OCI-LY3 (cell line): ENCODE results near the gene ANKRD33.

Experiments used
- H2AFZ ChIP-seq: fragments of 200-600, 300-600 bp; shearing (Covaris generic); 2 replicates; pipeline ENCODE4 v1.6.0; 2014; ENCODE audit warnings: antibody characterized with exemption, low read depth, low read length
- H3K27ac ChIP-seq: fragments of 200-600, 300-600 bp; sonication (generic); 2 replicates; pipeline ENCODE4 v1.5.1; 2014; ENCODE audit warnings: mild to moderate bottlenecking, low read length, moderate library complexity, mixed read lengths
- H3K27me3 ChIP-seq: fragments of 200-600, 300-600 bp; sonication (generic); 2 replicates; pipeline ENCODE4 v1.6.1; 2014; ENCODE audit warnings: low read depth, low read length, mixed read lengths
- H3K36me3 ChIP-seq: fragments of 200-600, 300-600 bp; sonication (generic); replicated peaks from 2 replicates; pipeline ENCODE3; 2014; ENCODE audit warnings: low read depth, low read length, mixed read lengths
- H3K4me1 ChIP-seq: fragments of 300-600, 200-600 bp; sonication (generic); 2 replicates; pipeline ENCODE4 v1.6.1; 2014; ENCODE audit warnings: low read length, mixed read lengths
- H3K4me2 ChIP-seq: fragments of 200-600, 300-600 bp; sonication (generic); 2 replicates; pipeline ENCODE4 v1.6.1; 2014; ENCODE audit warnings: low read length, mixed read lengths
- H3K4me3 ChIP-seq: fragments of 300-600, 200-600 bp; sonication (generic); 2 replicates; pipeline ENCODE4 v1.5.1; 2014; ENCODE audit warnings: antibody characterized with exemption, mild to moderate bottlenecking, low read length, moderate library complexity
- H3K79me2 ChIP-seq: fragments of 300-600, 200-600 bp; shearing (Covaris generic); 2 replicates; pipeline ENCODE4 v1.6.1; 2014; ENCODE audit warnings: mild to moderate bottlenecking, low read length, mixed read lengths
- H3K9ac ChIP-seq: fragments of 300-600, 200-600 bp; shearing (Covaris generic); 2 replicates; pipeline ENCODE4 v1.6.0; 2014; ENCODE audit warnings: mild to moderate bottlenecking, low read length, moderate library complexity
- H3K9me3 ChIP-seq: fragments of 200-600, 300-600 bp; shearing (Covaris generic); 2 replicates; pipeline ENCODE4 v1.6.1; 2014; ENCODE audit warnings: low read length, mixed read lengths; ENCODE audit not compliant: insufficient read depth
- H4K20me1 ChIP-seq: fragments of 200-600, 300-600 bp; sonication (generic); 2 replicates; pipeline ENCODE4 v1.6.1; 2016; ENCODE audit warnings: low read length, mixed read lengths; ENCODE audit not compliant: insufficient read depth
- CTCF ChIP-seq: fragments of 200-600, 300-600 bp; sonication (generic); IDR thresholded peaks from 2 replicates; pipeline ENCODE4 v1.5.1; 2014; ENCODE audit warnings: antibody characterized with exemption, low read length, low read depth
- EZH2phosphoT487 ChIP-seq: fragments of 200-600 bp; shearing (Covaris generic); IDR thresholded peaks from 2 replicates; pipeline ENCODE4 v1.6.1; 2018; ENCODE audit warnings: antibody characterized with exemption, mixed run types, low read depth

ANKRD33 gene

GRCh38 chr12:51895378-51896135 lies 7.7 kb downstream of the ANKRD33 start:
- H3K36me3 ChIP-seq = no peaks in the 10 kb centered on the region
- no peak overlapping the region for H3K9ac ChIP-seq
- H3K4me3 ChIP-seq = no peak overlapping the region
- H2AFZ ChIP-seq = no peak overlapping the region
- H3K4me1 ChIP-seq = peaks cover 7% of the 10 kb centered on the region
- no peak overlapping the region for H3K27ac ChIP-seq
- H4K20me1 ChIP-seq = no peaks in the 10 kb centered on the region
- no peaks in the 10 kb centered on the region for H3K9me3 ChIP-seq
- H3K4me2 ChIP-seq = no peak overlapping the region
- H3K79me2 ChIP-seq = no peaks in the 10 kb centered on the region
- H3K27me3 ChIP-seq = peaks cover 24% of the 10 kb centered on the region
- TF ChIP-seq CTCF (no peak), EZH2phosphoT487 (no peak)

GRCh38 chr12:51896236-51896635 lies 8.3 kb downstream of the ANKRD33 start:
- Histone ChIP-seq H3K4me1 (peaks cover 7% of the 10 kb centered on the region), H3K27me3 (peaks cover 24% of the 10 kb centered on the region), H2AFZ (no peak overlapping the region), H3K4me3 (no peak overlapping the region), H3K4me2 (no peak overlapping the region), H3K36me3 (no peaks in the 10 kb centered on the region), H3K9me3 (no peaks in the 10 kb centered on the region), H3K27ac (no peak overlapping the region), H3K79me2 (no peaks in the 10 kb centered on the region), H3K9ac (no peak overlapping the region), H4K20me1 (no peaks in the 10 kb centered on the region)
- no peak for TF ChIP-seq EZH2phosphoT487
- no peak for TF ChIP-seq CTCF

- no peaks in the 10 kb centered on the region for H4K20me1 ChIP-seq
- H3K9ac ChIP-seq = no peak overlapping the region
- H3K9me3 ChIP-seq = no peaks in the 10 kb centered on the region
- no peak overlapping the region for H3K4me2 ChIP-seq
- H2AFZ ChIP-seq = no peak overlapping the region
- peaks cover 24% of the 10 kb centered on the region for H3K27me3 ChIP-seq
- TF ChIP-seq EZH2phosphoT487 = no peak
- no peak for TF ChIP-seq CTCF
- H3K36me3 ChIP-seq = no peaks in the 10 kb centered on the region
- H3K27ac ChIP-seq = no peak overlapping the region
- H3K4me3 ChIP-seq = no peak overlapping the region
- H3K79me2 ChIP-seq = no peaks in the 10 kb centered on the region
- H3K4me1 ChIP-seq = peaks cover 7% of the 10 kb centered on the region
Observed at GRCh38 chr12:51897181-51897580, 9.3 kb downstream of the ANKRD33 start.

GRCh38 chr12:51898506-51898905 lies 10.6 kb downstream of the ANKRD33 start:
- H3K79me2 ChIP-seq = no peaks in the 10 kb centered on the region
- H3K36me3 ChIP-seq = no peaks in the 10 kb centered on the region
- no peak overlapping the region for H3K27ac ChIP-seq
- no peak for TF ChIP-seq EZH2phosphoT487
- no peak for TF ChIP-seq CTCF
- H3K9ac ChIP-seq = no peak overlapping the region
- no peaks in the 10 kb centered on the region for H3K9me3 ChIP-seq
- no peaks in the 10 kb centered on the region for H3K4me1 ChIP-seq
- H3K4me3 ChIP-seq = no peak overlapping the region
- no peaks in the 10 kb centered on the region for H4K20me1 ChIP-seq
- no peak overlapping the region for H3K4me2 ChIP-seq
- H3K27me3 ChIP-seq = peaks cover 24% of the 10 kb centered on the region
- H2AFZ ChIP-seq = no peak overlapping the region
